Central memory CD4-positive, alpha-beta T cell (primary cell): Measurements from ENCODE around the gene FAM168B.

Experiments used
- DNase-seq: peaks from one replicate; pipeline ENCODE4 v3.0.0; 2022

The FAM168B gene

DNA sequence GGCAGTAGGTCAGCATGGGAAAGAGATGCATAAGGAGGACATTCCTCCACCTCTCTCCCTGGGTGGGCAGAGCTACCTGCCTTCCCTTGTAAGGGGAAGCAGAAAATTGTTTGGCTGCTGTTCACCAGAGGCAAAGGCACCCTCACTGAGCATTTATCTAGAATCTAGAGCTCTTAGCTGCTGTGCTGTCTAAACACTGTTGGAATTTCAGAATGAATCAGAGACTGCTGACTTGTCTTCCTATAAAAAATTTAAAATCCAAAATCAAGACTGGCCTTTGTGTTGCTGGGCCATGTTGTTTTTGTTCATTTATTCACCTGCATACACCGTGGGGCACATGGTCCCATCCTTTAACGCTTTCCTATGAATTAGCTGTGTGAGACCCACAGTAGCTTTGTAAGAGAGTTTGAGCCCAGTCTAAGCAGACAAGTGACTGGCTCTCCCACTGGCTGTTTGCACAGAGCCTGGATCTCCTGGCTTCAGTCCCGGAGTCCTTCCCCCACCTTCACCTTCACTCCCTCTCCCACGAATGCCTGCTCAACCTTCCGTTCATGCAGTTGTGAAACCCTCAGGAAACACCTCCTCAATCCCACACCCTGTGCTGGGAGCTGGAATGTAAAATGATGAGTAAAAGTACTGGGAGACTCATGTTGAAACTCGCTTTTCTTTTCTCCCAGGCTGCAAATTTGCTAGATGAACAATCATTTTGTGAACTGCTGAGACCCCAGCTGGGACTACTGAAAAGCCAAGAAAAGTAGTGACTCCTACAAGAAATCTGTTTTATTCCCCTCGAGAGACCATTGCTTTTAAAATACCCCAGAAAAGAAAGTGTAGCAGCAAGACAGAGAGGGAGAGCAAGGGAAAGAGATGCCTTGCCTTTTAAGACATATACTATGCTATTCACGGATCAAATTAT lies 76.2 kb downstream of the FAM168B start:
- no peak for DNase-seq

DNA sequence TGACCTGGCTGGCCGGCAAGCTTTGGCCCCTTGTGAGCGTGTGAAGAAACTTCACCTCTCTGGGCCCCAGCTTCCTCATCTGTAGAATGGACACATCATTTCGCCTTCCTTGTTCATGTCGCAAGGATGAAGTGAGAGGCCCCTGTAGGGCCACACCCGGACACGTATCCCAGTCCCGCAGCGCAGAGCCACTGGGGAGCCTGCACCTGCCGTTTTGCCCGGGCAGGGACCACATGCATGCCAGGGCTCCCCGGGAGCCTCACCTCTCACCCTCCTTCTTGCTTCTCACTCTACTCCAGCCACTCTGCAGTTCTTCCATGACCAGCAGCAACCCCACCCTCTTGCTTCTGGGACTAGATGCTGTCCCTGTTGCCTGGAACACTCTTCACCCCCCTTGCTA lies 77.5 kb downstream of the FAM168B start:
- DNase-seq, result no peak

DNA sequence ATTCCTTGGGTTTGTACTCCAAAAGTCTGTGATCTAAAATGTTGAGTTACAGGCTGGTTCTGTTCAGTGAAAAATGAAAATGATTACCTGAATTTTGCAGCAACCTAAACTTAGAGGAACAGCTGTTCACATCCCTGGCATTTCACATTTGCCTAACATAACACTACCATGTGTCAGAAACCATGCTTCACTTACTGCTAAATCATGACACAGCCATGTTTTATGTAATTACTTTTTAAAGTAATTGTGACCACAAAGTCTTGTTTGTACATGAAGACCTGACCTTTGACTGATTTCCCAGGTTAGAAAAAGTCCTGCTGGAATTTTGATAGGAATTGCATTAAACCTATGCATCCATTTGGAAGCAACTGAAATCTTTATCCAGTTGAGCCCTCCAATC lies 79.1 kb downstream of the FAM168B start:
- no peak for DNase-seq

DNA sequence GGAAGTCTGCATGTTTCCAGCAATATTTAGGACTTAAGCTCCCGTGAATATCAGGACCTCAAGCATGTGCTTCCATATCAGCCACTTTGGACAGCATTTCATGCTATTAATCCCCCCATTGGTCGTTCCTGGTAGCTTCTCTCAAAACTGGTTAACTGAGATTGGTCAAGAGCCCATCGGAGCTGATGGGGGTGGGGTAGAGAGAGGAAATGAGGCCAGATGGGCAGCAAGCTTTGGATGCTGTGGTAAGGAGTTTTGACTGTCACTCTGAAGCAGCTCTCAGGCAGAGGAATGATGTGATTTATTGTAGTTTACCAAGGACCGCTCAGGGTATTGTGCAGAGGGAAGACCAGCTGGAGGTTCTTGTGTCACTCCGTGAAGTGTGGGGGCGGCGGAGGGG lies 81.8 kb downstream of the FAM168B start:
- DNase-seq, result no peak

DNA sequence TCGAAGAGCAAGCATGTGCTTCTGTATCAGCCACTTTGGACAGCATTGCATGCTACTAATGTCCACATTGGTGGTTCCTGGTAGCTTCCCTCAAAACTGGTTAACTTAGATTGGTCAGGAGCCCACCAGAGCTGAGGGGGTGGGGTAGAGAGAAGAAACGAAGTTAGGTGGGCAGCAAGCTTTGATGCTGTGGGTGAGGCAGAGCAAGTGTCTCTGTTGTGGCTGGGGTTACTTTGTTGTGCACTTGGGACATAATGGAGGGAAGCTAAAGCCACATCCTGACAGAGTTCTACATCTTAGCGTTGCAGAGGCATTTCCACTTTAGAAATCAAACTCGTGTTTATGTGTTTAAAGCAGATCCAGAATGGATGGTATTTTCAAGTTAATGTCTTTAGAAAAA lies 82.7 kb downstream of the FAM168B start:
- peak; percentile 23 for DNase-seq

DNA sequence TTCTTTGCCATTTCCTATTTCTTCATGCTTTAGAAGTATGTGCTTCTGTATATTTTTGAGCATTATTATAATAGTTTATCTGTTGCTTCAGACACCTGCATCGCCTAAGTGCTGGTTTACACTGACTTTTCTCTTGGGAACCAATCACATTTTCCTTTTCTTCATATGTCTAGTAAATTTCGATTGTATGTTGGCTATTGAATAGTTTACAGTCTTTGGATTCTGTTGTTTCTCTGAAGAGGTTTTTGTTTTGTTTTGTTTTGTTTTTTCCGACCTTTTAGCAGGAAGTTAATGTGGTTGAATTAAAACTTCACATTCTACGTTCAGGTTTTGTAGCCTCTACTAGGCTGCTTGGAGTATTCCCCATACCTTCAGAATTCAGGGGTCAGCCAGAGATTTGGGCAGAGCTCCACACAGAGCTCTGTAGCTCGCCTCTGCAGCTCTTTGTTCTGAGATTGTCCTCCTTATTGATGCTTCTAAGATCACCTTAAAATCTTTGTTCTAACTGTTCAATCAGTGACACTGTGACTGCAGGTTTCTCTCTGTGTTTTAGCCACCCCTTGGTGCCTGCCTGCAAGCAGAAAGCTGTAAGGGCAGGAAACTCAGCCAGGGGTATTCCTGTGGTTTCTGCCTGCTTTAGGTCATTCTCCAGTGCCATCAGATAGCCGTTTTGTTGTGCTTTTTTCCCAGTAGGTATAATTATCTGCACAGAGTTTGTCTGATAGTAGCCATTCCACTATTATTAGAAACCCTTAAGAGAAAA lies 83.4 kb downstream of the FAM168B start:
- DNase-seq, result no peak

DNA sequence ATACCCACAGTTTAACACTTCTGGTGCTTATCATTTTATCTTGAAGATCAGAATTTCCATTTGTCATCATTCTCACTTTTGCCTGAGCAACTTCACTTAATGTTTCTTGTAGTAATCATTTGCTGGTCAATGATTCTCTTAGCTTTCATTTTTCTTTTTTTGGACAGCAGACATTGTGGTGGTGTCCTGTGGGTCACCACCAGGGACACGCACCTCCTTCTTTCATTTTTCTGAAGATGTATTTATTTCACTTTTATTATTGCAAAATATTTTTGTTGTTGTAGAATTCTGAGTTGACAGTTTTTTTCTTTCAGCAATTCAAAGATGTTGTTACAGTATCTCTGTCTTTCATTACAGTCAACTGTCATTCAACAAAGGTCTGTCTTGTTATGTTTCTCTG lies 84.3 kb downstream of the FAM168B start:
- DNase-seq, result no peak

DNA sequence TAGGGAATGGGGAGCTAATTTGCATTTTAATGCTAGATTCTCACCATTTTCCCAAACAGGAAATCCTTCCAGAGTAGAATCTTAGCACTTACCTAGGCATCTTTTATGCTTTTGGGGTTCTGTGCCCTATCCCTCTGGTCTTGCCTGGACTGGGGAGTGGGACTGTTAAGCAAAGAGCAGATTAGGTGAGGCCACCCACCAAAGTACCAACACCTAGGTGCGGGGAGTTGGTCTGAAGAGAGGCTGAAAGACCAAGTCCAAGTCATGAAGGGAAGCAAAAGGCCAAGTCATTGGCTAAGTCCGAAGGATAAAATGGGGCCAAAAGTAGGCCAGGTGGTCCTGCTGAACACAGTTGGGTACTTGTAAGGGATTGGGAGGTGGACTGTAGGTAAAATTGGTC lies 86.7 kb downstream of the FAM168B start:
- no peak for DNase-seq

DNA sequence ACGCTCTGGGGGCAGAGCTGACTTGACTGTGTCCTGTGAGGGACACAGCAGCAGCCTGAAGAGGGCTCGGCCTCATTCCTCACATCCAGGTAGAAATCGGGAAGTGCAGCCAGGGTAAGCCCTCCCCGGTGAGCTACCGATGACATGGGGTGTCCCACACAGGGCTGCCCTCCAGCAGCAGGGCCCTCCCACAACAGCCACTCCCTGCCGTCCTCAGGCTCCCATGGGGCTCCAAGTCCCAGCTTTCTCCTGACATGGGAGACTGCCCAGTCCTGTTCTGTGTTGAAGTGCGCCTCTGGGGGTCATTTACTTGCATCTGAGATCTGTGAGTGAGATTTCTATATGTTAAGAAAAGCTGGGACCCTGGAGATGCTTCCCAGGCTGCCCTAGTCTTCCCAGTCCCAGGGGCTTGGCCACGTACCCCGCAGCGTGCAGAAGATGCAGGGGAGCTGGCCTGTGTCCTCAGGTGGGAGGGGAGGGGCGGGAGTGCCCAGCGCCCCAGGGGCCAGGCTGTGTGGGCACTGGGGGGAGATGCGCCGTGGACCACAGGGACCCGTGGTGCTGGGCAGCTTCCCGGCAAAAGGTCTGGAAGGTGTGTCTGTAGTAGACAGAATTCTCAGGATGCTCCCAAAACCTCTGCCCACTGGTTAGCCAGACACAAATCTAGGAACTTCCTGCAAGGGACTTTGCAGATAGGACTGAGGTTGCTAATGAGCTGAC lies 87.9 kb downstream of the FAM168B start:
- no peak for DNase-seq

DNA sequence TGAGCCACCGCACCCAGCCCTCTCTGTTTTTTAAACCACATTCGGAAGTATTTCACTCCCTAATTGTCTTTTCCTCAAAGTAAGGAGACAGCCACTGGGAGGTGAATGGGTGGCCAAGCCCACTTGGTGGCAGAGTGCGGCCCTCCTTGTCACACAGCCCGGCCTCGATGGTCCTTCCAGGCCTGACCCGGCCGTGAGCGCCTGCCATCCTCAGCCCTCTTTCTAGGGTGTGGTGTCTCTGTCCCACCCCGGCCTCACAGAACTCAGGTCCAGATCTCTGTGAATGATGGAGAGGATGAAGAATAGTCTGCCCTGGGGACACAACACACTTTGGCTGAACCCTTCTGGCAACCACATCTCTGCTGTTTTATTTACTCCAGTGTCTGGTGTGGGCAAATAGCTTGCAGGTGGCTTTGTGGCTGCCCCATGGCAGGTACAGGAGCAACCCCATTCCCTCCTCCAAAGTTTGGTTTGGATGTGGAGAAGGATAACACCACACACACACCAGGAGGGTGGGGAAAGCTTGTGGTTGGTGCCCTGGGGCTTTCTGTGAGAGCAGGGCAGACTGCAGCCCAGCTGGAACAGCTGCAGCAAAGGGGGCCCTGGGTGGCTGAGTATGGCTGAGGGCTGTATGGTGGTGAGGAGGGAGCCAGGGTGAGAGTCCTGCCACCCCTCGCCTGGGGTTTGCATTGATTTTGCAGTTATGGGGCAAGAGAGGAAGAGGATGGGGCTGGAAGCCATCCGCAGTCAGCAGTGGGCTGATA lies 88.6 kb downstream of the FAM168B start:
- DNase-seq, result no peak

DNA sequence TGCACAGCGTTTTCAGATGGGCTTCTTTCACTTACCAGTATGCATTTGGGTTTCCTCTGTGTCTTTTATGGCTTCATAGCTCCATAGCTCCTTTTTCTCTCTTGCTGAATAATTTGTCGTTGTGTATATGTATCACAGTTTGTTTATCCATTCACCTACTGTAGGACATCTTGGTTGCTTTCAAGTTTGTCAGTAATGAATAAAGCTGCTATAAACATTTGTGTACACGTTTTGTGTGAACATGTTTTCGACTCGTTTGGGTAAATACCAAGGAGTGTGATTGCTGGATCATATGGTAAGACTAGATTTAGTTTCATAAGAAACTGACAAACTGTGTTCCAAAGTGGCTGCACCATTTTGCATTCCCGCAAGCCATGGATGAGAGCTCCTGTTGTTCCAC lies 94.7 kb downstream of the FAM168B start:
- DNase-seq, result no peak
